Nephron (organoid): ENCODE data around the gene TMIGD3.

ENCODE experiments used
- H3K27ac Mint-ChIP-seq, 3 experiments: 2 replicates each; pipeline ENCODE4 v1.8.0; 2020; ENCODE audit warnings: mixed read lengths in 3 of 3, mild to moderate bottlenecking in 2 of 3, moderate library complexity in 1 of 3
- H3K27me3 Mint-ChIP-seq: 2 replicates; pipeline ENCODE4 v1.8.0; 2021; ENCODE audit warnings: low read depth, mild to moderate bottlenecking, moderate library complexity, mixed read lengths
- H3K36me3 Mint-ChIP-seq: 2 replicates; pipeline ENCODE4 v1.8.0; 2020; ENCODE audit warnings: low read depth, mixed read lengths
- H3K4me1 Mint-ChIP-seq: 2 replicates; pipeline ENCODE4 v1.8.0; 2020; ENCODE audit warnings: mixed read lengths
- H3K4me3 Mint-ChIP-seq, 3 experiments: 2 replicates each; pipeline ENCODE4 v1.8.0; 2020; ENCODE audit warnings: mild to moderate bottlenecking in 3 of 3, mixed read lengths in 3 of 3, moderate library complexity in 2 of 3
- H3K9me3 Mint-ChIP-seq: 2 replicates; pipeline ENCODE4 v1.8.0; 2020; ENCODE audit warnings: mixed read lengths
- CTCF ChIP-seq, 3 experiments: fragments of 200-600 bp; sonication (generic); IDR thresholded peaks; one replicate each; pipeline ENCODE4 v1.5.0; 2021; ENCODE audit warnings: antibody characterized with exemption in 3 of 3; ENCODE audit not compliant: unreplicated experiment in 3 of 3

Gene TMIGD3

GRCh38 chr1:111471012-111471411 lies 32.4 kb downstream of the TMIGD3 start:
- H3K27ac Mint-ChIP-seq = no peak overlapping the region
- H3K4me3 Mint-ChIP-seq = no peak overlapping the region
- H3K4me1 Mint-ChIP-seq = no peaks in the 10 kb centered on the region
- H3K27me3 Mint-ChIP-seq = no peaks in the 10 kb centered on the region
- no peak for TF ChIP-seq CTCF (IDR thresholded peaks at IDR 0.05; ENCODE audit: unreplicated experiment in 3 of 3)
- peaks cover 9% of the 10 kb centered on the region for H3K36me3 Mint-ChIP-seq
- H3K9me3 Mint-ChIP-seq = no peaks in the 10 kb centered on the region

GRCh38 chr1:111470596-111470995 lies 32.8 kb downstream of the TMIGD3 start:
- Mint-ChIP-seq H3K27ac (no peak overlapping the region), H3K4me3 (no peak overlapping the region), H3K36me3 (peaks cover 9% of the 10 kb centered on the region), H3K9me3 (no peaks in the 10 kb centered on the region), H3K4me1 (no peaks in the 10 kb centered on the region), H3K27me3 (no peaks in the 10 kb centered on the region)
- no peak for TF ChIP-seq CTCF (IDR thresholded peaks at IDR 0.05; ENCODE audit: unreplicated experiment in 3 of 3)

- Mint-ChIP-seq H3K4me3 (no peak overlapping the region), H3K4me1 (no peaks in the 10 kb centered on the region), H3K36me3 (peaks cover 16% of the 10 kb centered on the region), H3K9me3 (no peaks in the 10 kb centered on the region), H3K27ac (no peak overlapping the region), H3K27me3 (no peaks in the 10 kb centered on the region)
- no peak for TF ChIP-seq CTCF (IDR thresholded peaks at IDR 0.05; ENCODE audit: unreplicated experiment in 3 of 3)
Measured at GRCh38 chr1:111469539-111469938, 33.9 kb downstream of the TMIGD3 start.

- H3K27me3 Mint-ChIP-seq = no peaks in the 10 kb centered on the region
Measured at GRCh38 chr1:111468717-111469100, 34.7 kb downstream of the TMIGD3 start.

GRCh38 chr1:111467865-111468716 lies 35.3 kb downstream of the TMIGD3 start:
- Mint-ChIP-seq H3K27ac (no peak overlapping the region), H3K36me3 (peaks cover 27% of the 10 kb centered on the region), H3K4me1 (peaks cover 4% of the 10 kb centered on the region), H3K9me3 (no peaks in the 10 kb centered on the region), H3K27me3 (no peaks in the 10 kb centered on the region), H3K4me3 (no peak overlapping the region)
- no peak for TF ChIP-seq CTCF (IDR thresholded peaks at IDR 0.05; ENCODE audit: unreplicated experiment in 3 of 3)

More at GRCh38 chr1:111468717-111469100, 34.7 kb downstream of the TMIGD3 start:
- no peaks in the 10 kb centered on the region for H3K9me3 Mint-ChIP-seq
- no peak for TF ChIP-seq CTCF (IDR thresholded peaks at IDR 0.05; ENCODE audit: unreplicated experiment in 3 of 3)
- no peaks in the 10 kb centered on the region for H3K4me1 Mint-ChIP-seq
- no peak overlapping the region for H3K27ac Mint-ChIP-seq
- peaks cover 23% of the 10 kb centered on the region for H3K36me3 Mint-ChIP-seq
- no peak overlapping the region for H3K4me3 Mint-ChIP-seq

- Mint-ChIP-seq H3K9me3 (no peaks in the 10 kb centered on the region), H3K4me1 (peaks cover 10% of the 10 kb centered on the region), H3K27me3 (no peaks in the 10 kb centered on the region), H3K36me3 (peaks cover 38% of the 10 kb centered on the region), H3K4me3 (no peak overlapping the region), H3K27ac (no peak overlapping the region)
- TF ChIP-seq CTCF (IDR thresholded peaks at IDR 0.05; ENCODE audit: unreplicated experiment in 3 of 3) = no peak
Measured at GRCh38 chr1:111466480-111466879, 37.0 kb downstream of the TMIGD3 start.
